Progenitor cell of endocrine pancreas (in vitro differentiated cells): ENCODE measurements around the gene HIPK2. TPM values are rescaled to one million over a fixed set of nuclear protein-coding genes. Genes with fewer than 3 reads are reported as not detected.
A peak's percentile ranks its signal among the peaks of the same experiment; 100 is the strongest.

Source experiments
- DNase-seq: peaks from one replicate; pipeline ENCODE4 v3.0.0; 2021; ENCODE audit warnings: low spot score; ENCODE audit not compliant: unreplicated experiment
- H3K27ac Mint-ChIP-seq: 2 replicates; pipeline ENCODE4 v1.8.0; 2021; ENCODE audit warnings: mild to moderate bottlenecking, moderate library complexity, mixed read lengths
- H3K27me3 Mint-ChIP-seq: 2 replicates; pipeline ENCODE4 v1.8.0; 2021; ENCODE audit warnings: mixed read lengths
- H3K36me3 Mint-ChIP-seq: 2 replicates; pipeline ENCODE4 v1.8.0; 2022; ENCODE audit warnings: mixed read lengths; ENCODE audit not compliant: insufficient read depth
- H3K4me1 Mint-ChIP-seq: 2 replicates; pipeline ENCODE4 v1.8.0; 2021; ENCODE audit warnings: low read depth, mixed read lengths
- H3K4me3 Mint-ChIP-seq: 2 replicates; pipeline ENCODE4 v1.8.0; 2021; ENCODE audit warnings: low read depth, mild to moderate bottlenecking, moderate library complexity, mixed read lengths
- H3K9me3 Mint-ChIP-seq: 2 replicates; pipeline ENCODE4 v1.8.0; 2021; ENCODE audit warnings: low read depth, mixed read lengths
- total RNA-seq: library from RNA; stranded (reverse); gene quantifications from 2 replicates; pipeline ENCODE4 v1.2.1, GENCODE V29; 2021
- TF ChIP-seq, protein P1 (sequence below): fragments of 200-600 bp; sonication (generic); IDR thresholded peaks from one replicate; pipeline ENCODE4 v1.5.0; 2021; ENCODE audit warnings: antibody characterized with exemption, mild to moderate bottlenecking; ENCODE audit not compliant: unreplicated experiment

The HIPK2 gene
- total RNA-seq, 1 donor from 2014 or later, result 146 TPM

DNA sequence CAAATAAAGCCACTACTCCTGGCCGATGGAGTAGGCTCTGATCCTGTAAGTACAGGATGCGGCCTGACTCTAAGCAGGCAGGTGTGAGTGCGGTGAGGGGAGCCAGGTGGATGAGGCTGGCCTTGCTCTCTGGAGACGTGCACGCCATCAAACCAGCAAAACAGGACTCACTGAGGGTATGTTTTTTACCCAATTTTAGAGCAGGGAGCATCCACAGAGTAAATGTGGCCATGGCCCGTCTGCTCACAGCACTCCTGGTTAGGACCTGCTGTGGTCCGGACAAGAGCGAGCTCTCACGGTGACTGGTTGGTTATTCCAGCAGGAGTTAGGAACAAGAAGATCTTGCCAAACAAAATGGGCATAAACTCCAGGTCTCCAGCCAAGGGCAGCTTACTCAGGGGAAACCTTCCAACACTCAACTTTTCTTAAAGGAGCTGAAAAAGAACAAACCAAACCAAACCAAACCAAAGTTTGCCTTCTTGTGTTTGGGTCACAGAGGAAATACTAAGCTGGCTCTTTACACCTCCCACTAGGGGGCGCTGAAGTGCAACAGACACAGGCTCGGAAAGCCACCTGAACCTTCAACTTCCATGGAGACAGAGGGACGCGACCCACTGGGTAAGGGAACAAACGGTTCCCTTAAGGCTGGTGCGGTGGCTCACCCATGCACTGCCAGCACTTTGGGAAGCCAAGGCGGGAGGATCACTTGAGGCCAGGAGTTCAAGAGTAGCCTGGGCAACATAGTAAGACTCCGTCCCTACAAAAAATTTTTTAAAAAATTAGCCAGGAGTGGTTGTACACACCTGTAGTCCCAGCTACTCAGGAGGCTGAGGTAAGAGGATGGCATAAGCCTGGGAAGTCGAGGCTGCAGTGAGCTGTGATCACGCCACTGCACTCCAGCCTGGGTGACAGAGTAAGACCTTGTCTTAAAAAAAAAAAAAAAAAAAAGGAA, 131.9 kb downstream of the HIPK2 start:
- peak; percentile 80 for DNase-seq
- H3K27ac Mint-ChIP-seq, result no peak overlapping the region

DNA sequence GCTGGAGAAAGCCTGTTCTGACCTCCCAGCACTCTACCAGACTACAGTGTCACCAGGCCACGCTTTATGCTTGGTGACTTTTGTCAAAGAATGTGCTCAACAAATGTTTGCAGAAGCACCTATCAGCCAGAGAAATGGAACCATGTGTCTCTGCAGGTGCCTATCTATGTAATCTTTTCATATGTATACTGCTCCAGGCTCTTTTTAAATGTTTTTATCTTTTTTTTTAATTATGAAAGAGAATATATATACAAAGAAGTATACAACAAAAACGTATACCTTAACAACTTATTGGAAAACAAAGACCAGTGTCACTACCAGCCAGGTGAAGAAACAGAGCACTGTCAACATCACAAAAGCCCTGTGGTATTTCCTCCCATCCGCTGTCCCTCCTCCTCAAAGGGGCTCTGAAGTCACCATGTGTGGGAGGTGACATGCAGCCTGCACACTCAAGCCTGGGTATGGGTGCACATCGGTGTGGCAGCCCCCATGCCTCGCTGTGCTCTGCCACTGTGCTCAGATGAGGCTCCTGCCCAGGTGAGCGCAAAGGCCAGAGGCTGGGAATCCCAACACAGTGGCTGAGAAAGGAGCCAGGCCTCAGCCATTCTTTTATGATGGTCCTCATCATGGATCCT, 133.7 kb downstream of the HIPK2 start:
- peaks cover 6% of the 10 kb centered on the region for H3K36me3 Mint-ChIP-seq
- H3K27me3 Mint-ChIP-seq, result no peaks in the 10 kb centered on the region
- no peaks in the 10 kb centered on the region for H3K9me3 Mint-ChIP-seq
- H3K27ac Mint-ChIP-seq, result no peak overlapping the region
- H3K4me3 Mint-ChIP-seq, result no peak overlapping the region
- TF ChIP-seq, protein P1, sequence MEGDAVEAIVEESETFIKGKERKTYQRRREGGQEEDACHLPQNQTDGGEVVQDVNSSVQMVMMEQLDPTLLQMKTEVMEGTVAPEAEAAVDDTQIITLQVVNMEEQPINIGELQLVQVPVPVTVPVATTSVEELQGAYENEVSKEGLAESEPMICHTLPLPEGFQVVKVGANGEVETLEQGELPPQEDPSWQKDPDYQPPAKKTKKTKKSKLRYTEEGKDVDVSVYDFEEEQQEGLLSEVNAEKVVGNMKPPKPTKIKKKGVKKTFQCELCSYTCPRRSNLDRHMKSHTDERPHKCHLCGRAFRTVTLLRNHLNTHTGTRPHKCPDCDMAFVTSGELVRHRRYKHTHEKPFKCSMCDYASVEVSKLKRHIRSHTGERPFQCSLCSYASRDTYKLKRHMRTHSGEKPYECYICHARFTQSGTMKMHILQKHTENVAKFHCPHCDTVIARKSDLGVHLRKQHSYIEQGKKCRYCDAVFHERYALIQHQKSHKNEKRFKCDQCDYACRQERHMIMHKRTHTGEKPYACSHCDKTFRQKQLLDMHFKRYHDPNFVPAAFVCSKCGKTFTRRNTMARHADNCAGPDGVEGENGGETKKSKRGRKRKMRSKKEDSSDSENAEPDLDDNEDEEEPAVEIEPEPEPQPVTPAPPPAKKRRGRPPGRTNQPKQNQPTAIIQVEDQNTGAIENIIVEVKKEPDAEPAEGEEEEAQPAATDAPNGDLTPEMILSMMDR, result no peak
- DNase-seq, result no peak
- H3K4me1 Mint-ChIP-seq, result peaks cover 31% of the 10 kb centered on the region

More for the DNA sequence above, 131.9 kb downstream of the HIPK2 start:
- H3K9me3 Mint-ChIP-seq, result no peaks in the 10 kb centered on the region
- H3K27me3 Mint-ChIP-seq, result no peaks in the 10 kb centered on the region
- H3K4me3 Mint-ChIP-seq, result no peak overlapping the region
- H3K4me1 Mint-ChIP-seq, result peaks cover 41% of the 10 kb centered on the region
- H3K36me3 Mint-ChIP-seq, result peaks cover 6% of the 10 kb centered on the region
- TF ChIP-seq, protein P1, result peak; percentile 94

DNA sequence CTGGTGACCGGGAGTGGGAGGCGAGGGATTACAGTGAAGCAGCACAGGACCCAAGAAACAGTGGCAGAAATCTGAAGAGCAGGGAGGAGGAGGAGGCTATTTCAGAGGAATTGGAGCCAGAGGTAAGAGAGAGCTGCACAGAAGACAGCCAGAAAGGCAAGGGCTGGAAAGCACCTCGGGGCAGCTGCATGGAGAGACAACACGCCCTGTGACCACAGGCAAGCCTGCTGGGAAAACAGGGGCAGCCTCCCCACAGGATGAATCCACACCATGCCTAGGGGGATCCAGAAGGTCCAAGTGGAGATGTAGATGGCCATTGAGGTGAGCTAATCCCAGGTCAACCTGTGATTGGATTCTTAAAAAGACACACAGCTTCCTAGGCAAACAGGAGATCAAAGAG, 135.5 kb downstream of the HIPK2 start:
- Mint-ChIP-seq H3K4me3 (no peak overlapping the region), H3K36me3 (peaks cover 8% of the 10 kb centered on the region), H3K27ac (peak overlapping the region; percentile 53), H3K4me1 (peaks cover 18% of the 10 kb centered on the region), H3K9me3 (no peaks in the 10 kb centered on the region), H3K27me3 (no peaks in the 10 kb centered on the region)
- DNase-seq, result no peak
- TF ChIP-seq, protein P1, result no peak

DNA sequence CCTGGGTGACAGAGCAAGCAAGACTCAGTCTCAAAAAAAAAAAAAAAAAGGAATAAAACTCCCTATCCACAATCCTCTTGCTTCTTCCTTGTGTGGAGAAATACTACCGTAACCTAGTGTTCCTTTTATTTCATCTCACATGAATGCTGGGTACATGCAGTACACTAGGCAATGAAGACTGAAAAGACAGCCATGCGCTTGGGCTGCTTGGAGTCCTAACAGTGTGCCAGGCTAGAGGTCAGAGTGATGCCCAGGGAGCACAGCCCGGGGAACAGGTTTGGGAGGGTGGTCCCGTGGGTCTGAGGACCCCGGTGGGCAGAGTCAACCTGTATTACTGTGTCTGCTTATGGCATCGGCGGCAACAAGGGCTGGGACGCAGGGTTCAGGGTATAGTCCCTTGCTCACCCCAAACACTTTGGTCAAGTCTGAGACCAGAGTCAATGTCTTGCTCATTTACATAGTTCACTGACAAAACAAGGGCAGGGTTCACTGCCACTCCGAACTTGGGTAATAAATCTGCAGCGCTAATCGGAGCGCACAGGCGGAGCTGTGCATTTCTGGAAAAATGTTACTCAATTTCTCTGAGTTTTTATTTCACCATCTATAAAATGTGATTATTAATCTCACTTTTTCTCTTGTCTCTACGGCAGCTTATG, 136.3 kb downstream of the HIPK2 start:
- no peak overlapping the region for H3K27ac Mint-ChIP-seq

More for the DNA sequence above, 136.3 kb downstream of the HIPK2 start:
- no peaks in the 10 kb centered on the region for H3K27me3 Mint-ChIP-seq
- no peak overlapping the region for H3K4me3 Mint-ChIP-seq
- H3K36me3 Mint-ChIP-seq, result peaks cover 10% of the 10 kb centered on the region
- TF ChIP-seq, protein P1, result no peak
- H3K9me3 Mint-ChIP-seq, result no peaks in the 10 kb centered on the region
- DNase-seq, result no peak
- peaks cover 16% of the 10 kb centered on the region for H3K4me1 Mint-ChIP-seq
